Cardiac fibroblast (primary cell): ENCODE measurements around the gene MFSD11.

ENCODE experiments used
- DNase-seq, 2 donors: peaks; one replicate each; pipeline versions ENCODE4 v3.0.0 to v3.0.0-alpha.2; 2010; ENCODE audit warnings: low read depth in 2 of 2
- H3K4me3 ChIP-seq, 2 donors: replicated peaks in 1 of 2; 1 replicate in 1 of 2; 2 replicates in 1 of 2; pipeline ENCODE4 v1.5.1; 2011; ENCODE audit warnings: low read depth in 2 of 2, low read length in 2 of 2, mild to moderate bottlenecking in 2 of 2, moderate library complexity in 1 of 2
- CTCF ChIP-seq: IDR thresholded peaks from one replicate; pipeline ENCODE4 v1.5.1; 2011; ENCODE audit warnings: low read depth, mild to moderate bottlenecking, low read length, inconsistent platforms

MFSD11 gene

GRCh38 chr17:76702076-76702475 lies 35.8 kb upstream of the MFSD11 start:
- no peak for DNase-seq
- H3K4me3 ChIP-seq, result no peak overlapping the region
- TF ChIP-seq CTCF, result no peak

- DNase-seq, result no peak
- TF ChIP-seq CTCF, result no peak
- H3K4me3 ChIP-seq, result no peak overlapping the region
These were observed 34.8 kb upstream of the MFSD11 start for GRCh38 chr17:76702941-76703637.

GRCh38 chr17:76704805-76705204 lies 33.1 kb upstream of the MFSD11 start:
- DNase-seq, result no peak
- H3K4me3 ChIP-seq, result no peak overlapping the region
- TF ChIP-seq CTCF, result no peak

- DNase-seq, result no peak
- no peak overlapping the region for H3K4me3 ChIP-seq
- no peak for TF ChIP-seq CTCF
These were observed 31.1 kb upstream of the MFSD11 start for GRCh38 chr17:76706817-76707216.

- peak; percentile 31 to 33 for DNase-seq
- peak overlapping the region in 1 of 2 donors; percentile 70 for H3K4me3 ChIP-seq
- peak; percentile 63 for TF ChIP-seq CTCF
These were observed 29.7 kb upstream of the MFSD11 start for GRCh38 chr17:76707985-76708807.

- H3K4me3 ChIP-seq, result peak overlapping the region; percentile 70 to 75
- peak; percentile 96 to 97 for DNase-seq
- no peak for TF ChIP-seq CTCF
These were observed 28.6 kb upstream of the MFSD11 start for GRCh38 chr17:76709077-76709950.

GRCh38 chr17:76709951-76710862 lies 27.7 kb upstream of the MFSD11 start:
- peak in 1 of 2 donors; percentile 56 for DNase-seq
- H3K4me3 ChIP-seq, result peak overlapping the region; percentile 70 to 75
